Nephron progenitor cell (in vitro differentiated cells): ENCODE results near the gene CERS6.

ENCODE experiments used
- DNase-seq: peaks from one replicate; pipeline ENCODE4 v3.0.0; 2021
- H3K27ac Mint-ChIP-seq: 2 replicates; pipeline ENCODE4 v1.8.0; 2021; ENCODE audit warnings: mild to moderate bottlenecking, moderate library complexity, mixed read lengths
- H3K27me3 Mint-ChIP-seq: 2 replicates; pipeline ENCODE4 v1.8.0; 2021; ENCODE audit warnings: mild to moderate bottlenecking, low read depth, mixed read lengths; ENCODE audit not compliant: poor library complexity
- H3K36me3 Mint-ChIP-seq: 2 replicates; pipeline ENCODE4 v1.8.0; 2021; ENCODE audit warnings: low read depth, mixed read lengths
- H3K4me1 Mint-ChIP-seq: 2 replicates; pipeline ENCODE4 v1.8.0; 2021; ENCODE audit warnings: mixed read lengths
- H3K4me3 Mint-ChIP-seq: 2 replicates; pipeline ENCODE4 v1.8.0; 2021; ENCODE audit warnings: mild to moderate bottlenecking, moderate library complexity, mixed read lengths
- H3K9me3 Mint-ChIP-seq: 2 replicates; pipeline ENCODE4 v1.8.0; 2021; ENCODE audit warnings: mild to moderate bottlenecking, moderate library complexity, mixed read lengths
- CTCF ChIP-seq: fragments of 200-600 bp; sonication (generic); IDR thresholded peaks from 2 replicates; pipeline ENCODE4 v1.5.0; 2021; ENCODE audit warnings: antibody characterized with exemption

Gene CERS6

GRCh38 chr2:168525020-168525419 lies 68.9 kb downstream of the CERS6 start:
- H3K4me1 Mint-ChIP-seq = peaks cover 28% of the 10 kb centered on the region
- no peaks in the 10 kb centered on the region for H3K9me3 Mint-ChIP-seq
- H3K27me3 Mint-ChIP-seq = no peaks in the 10 kb centered on the region
- no peak overlapping the region for H3K4me3 Mint-ChIP-seq
- H3K36me3 Mint-ChIP-seq = no peaks in the 10 kb centered on the region
- TF ChIP-seq CTCF = no peak
- no peak overlapping the region for H3K27ac Mint-ChIP-seq
- DNase-seq = no peak

- no peak for DNase-seq
- no peak for TF ChIP-seq CTCF
- Mint-ChIP-seq H3K9me3 (no peaks in the 10 kb centered on the region), H3K27me3 (no peaks in the 10 kb centered on the region), H3K36me3 (no peaks in the 10 kb centered on the region), H3K4me3 (no peak overlapping the region), H3K27ac (no peak overlapping the region), H3K4me1 (peaks cover 34% of the 10 kb centered on the region)
Observed at GRCh38 chr2:168525716-168526446, 69.8 kb downstream of the CERS6 start.

GRCh38 chr2:168526641-168527040 lies 70.6 kb downstream of the CERS6 start:
- H3K36me3 Mint-ChIP-seq = no peaks in the 10 kb centered on the region
- H3K4me1 Mint-ChIP-seq = peaks cover 34% of the 10 kb centered on the region
- TF ChIP-seq CTCF = no peak
- no peak overlapping the region for H3K27ac Mint-ChIP-seq
- H3K4me3 Mint-ChIP-seq = no peak overlapping the region
- no peaks in the 10 kb centered on the region for H3K9me3 Mint-ChIP-seq
- DNase-seq = no peak
- no peaks in the 10 kb centered on the region for H3K27me3 Mint-ChIP-seq

- no peak for DNase-seq
- Mint-ChIP-seq H3K27me3 (no peaks in the 10 kb centered on the region), H3K4me3 (no peak overlapping the region), H3K4me1 (peaks cover 26% of the 10 kb centered on the region), H3K27ac (no peak overlapping the region), H3K9me3 (peaks cover 1% of the 10 kb centered on the region), H3K36me3 (peaks cover 2% of the 10 kb centered on the region)
- TF ChIP-seq CTCF = no peak
Observed at GRCh38 chr2:168528016-168528415, 71.9 kb downstream of the CERS6 start.

- no peak overlapping the region for H3K27ac Mint-ChIP-seq
- no peak for TF ChIP-seq CTCF
- no peak overlapping the region for H3K4me3 Mint-ChIP-seq
- peaks cover 25% of the 10 kb centered on the region for H3K4me1 Mint-ChIP-seq
- H3K9me3 Mint-ChIP-seq = peaks cover 6% of the 10 kb centered on the region
- DNase-seq = no peak
- peaks cover 6% of the 10 kb centered on the region for H3K36me3 Mint-ChIP-seq
- no peaks in the 10 kb centered on the region for H3K27me3 Mint-ChIP-seq
Observed at GRCh38 chr2:168528469-168528868, 72.4 kb downstream of the CERS6 start.
